HT1080 (cell line): ENCODE results near the gene SPON2. TPM values are rescaled to one million over a fixed set of nuclear protein-coding genes. Genes with fewer than 3 reads are reported as not detected.

Experiments
- DNase-seq: peaks from one replicate; pipeline ENCODE4 v3.0.0-alpha.2; 2015; ENCODE audit warnings: low read depth
- total RNA-seq: library from RNA; depleted of rRNA; stranded (reverse); fragments of >200 nt; shearing (Covaris generic); gene quantifications from 2 replicates; pipeline ENCODE4 v1.2.3, GENCODE V29; 2014

Gene SPON2
- total RNA-seq, 1 experiment from 2014 or later: not detected

GRCh38 chr4:1172971-1173757 is 781 bp upstream of the SPON2 start:
- DNase-seq: no peak

DNA sequence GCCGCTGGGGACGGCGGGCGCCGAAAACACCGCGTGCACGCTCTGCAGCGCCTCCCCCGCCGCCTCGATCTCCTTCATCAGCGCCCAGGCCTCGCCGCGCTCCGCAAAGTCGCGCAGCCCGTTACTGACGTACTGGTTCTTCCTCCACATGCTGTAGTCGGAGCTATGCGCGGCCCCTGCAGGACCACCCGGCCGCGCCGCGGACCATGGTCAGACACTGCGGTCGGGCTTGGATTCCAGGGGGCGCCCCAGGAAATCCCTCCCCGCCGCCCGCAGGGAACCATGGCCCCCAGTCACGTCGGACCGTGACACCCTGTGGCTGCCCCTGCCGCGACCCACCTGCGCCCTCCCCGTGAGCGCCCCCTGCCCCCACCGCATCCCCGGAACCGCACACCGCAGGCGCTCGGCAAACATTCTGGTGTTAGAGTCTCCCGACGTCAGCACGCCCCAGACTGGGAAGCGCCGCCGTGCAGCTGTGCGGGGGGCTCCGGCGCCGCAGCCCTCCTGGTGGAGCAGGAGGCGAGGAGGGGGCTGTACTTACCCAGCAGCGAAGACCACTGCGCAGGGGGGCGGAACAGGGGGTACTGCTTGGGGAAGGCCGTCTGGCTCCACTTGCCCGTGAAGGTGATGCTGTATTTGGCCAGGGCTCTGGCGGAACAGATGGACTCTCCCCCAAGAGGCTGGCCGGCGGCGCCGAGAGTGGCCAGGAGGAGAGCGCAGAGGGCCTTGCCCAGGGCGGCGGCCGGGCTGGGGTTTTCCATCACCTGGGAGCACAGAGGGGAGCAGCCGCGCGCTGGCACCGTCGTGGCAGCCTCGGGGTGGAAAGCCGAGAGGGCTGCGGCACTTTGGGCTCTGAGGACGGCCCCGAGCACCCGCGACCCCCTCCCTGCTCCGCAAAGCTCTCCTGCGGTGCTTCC is 814 bp downstream of the SPON2 start:
- no peak for DNase-seq

- DNase-seq: no peak
These were observed 1.4 kb downstream of the SPON2 start for GRCh38 chr4:1170976-1171310.

DNA sequence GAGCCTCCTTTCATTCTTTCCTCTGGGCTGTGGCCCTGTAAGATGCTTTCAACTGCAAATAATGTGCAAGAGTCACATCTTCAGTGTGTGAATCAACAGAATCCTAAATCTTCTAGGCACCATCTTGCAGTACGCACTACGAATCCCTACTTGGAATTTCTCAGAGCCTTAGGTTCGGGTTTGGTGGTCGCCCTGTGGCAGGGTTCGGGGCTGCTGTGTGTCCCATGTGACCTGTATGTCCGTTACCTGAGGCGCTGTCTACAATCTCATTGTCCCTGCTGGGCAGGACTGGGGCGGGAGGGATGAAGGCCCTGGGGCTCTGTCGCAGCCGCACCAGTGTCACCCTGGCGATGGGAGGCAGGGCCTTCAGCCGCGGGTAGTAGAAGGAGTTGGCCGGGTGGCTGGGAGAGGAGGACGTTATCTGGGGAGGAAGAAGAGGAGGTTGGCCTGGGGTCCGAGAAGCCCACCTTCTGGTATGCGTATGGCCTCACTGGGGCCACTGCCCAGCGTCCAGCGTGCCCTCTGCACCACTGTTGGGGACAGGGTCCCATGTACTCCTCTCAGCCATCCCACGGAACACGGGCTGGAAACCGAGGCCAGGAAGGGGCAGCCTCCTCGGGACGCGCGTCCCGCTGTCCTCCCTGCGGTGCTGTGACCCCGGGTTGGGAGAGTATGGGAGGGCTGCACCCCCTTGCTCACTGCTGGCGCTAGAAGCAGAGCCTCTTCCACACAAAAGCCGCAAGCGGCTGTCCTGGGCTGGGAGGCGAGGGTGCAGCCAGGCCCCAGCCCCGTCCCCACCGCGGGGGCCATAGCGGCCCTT is 2.0 kb downstream of the SPON2 start:
- no peak for DNase-seq

DNA sequence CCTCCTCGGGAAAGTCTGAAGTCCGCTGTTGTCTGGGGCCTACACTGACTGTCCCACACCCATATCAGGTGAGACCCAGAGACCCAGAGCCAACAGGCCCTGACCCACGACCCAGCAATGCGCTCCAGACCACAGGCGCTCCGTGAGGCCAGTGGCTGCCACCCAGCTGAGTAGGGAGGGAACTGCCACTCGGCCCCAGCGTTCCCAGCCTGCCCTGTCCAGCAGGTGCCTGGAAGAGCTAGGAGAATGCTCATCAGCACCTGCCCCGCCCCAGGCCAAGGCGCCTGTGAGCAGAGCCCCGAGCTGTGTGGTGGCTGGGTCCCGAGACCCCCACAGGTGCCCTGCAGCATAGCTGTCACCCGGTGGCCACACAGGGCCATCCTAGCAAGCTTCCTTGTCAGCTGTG is 2.7 kb downstream of the SPON2 start:
- no peak for DNase-seq

DNA sequence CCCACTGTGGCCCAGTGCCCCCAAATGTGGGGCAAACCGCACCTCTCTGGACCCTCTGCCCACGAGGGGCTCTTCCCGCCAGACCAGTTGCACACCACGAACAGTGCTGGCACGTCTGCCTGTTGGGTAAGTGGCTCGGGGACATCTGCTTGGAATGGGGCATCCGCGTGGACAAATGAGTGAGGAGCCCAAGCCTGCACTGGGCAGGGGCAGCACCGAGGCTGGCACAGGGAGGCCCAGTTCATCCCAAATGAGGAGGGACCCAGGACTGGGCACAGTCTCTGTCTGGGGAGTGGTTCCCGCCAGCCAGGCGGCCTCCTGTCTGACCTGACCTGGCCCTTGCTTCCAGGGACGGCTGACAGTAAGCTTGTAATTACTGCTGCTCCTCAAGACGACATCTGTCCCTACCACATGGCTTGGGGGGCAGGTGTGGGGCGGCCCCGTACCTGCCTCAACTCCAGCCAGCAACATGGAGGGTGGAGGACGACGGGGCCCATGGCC is 3.2 kb downstream of the SPON2 start:
- DNase-seq: no peak

DNA sequence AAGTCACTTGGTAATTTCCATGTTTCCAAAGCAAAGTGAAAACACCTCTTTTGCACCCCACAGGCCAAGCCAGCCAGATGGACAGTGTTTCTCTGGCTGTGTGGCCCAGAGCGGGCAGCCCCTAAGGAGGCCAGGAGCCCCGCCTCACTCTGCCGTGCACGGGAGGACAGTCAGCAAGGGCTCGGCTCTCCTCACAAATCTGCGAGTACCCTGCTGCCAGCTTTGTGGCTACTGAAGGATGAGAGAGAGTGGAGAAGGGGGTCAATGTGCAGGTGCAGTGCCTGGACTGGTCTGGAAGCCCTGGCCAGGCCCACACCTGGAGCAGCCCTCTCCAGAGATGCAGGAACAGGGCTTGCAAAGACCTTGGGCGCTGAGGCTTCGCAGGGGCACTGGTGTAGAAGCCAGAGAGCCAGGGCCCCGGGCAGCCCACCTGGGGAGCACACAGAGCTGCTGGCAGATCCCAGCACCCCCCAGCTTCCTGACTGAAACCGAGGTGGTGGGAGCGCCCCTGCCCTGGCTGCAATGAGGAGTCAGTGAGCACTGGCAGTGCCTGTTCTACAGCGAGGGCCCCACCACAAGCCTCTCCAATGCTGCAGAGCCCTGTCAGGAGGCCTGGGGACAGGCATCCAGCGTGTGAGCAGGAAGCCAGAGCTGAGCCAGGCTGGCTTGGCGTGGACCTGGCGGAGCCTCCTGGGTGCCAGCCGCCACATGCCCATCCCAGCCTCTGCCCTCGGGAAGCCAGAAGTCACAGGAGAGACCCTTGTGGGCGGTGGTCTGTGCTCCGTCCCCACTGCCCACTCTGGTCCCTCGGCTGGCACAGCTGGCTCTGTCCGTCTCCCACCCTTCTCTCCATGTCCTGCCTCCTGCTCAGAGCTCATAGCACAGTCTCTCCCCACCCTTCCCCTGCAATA is 3.9 kb downstream of the SPON2 start:
- DNase-seq: no peak

DNA sequence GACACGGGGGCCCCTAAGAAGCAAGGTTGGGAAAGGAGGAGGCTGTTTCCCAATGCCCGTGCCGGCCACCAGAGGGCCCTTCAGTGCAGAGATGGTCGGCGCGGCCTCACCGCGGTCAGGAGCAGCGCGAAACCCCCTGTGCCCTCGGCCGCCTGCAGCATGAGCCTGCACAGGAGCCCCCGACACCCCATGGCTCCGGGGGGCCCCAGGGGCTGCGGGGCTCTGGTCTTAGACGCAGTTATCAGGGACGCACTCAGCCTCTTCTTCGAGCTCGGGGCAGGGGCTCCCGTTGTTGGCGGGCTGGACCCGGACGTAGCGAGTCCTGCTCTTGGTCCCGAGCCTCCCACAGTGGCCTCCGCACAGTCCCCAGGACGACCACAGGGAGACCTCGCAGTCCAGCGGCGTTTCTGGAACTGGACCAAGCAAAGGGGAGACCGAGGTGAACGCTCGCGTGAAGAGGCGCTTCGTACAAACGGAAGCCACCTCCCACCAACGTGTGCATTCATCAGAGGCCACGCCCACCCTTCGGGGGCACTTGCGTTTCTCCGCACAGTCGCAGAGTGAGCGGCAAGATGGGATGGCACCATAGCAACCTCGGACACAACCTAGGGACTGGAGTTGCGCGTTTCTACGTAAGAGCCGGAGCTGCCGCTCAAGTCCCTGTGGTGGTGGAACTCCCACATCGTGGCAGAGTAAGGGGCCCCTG is 5.0 kb downstream of the SPON2 start:
- DNase-seq: peak; percentile 36

GRCh38 chr4:1166509-1167243 is 5.7 kb downstream of the SPON2 start:
- DNase-seq: no peak

DNA sequence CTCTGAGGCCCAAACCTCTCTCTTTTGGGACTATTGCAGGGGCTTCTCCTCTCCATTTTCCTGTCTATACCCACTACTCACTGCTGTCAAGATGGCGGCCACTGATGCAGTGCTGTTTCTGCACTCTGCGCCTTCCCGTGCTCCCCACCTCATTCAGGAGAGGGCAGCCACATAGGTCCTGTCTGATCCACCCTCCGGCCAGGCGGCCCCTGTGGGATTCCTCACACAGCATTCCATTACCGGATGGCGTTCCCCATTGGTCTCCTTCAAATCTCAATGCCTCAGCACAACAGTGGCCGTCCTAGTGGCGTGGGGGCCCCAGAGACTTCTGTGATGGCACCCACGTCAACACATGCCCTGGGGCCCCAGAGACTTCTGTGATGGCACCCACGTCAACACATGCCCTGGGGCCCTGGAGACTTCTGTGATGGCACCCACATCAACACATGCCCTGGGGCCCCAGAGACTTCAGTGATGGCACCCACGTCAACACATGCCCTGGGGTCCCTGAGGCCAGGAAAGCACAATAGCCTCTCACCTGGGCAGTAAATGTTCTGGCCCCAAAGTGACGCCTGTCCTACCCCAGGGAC is 7.3 kb downstream of the SPON2 start:
- DNase-seq: no peak

GRCh38 chr4:1164444-1164843 is 7.9 kb downstream of the SPON2 start:
- no peak for DNase-seq

- no peak for DNase-seq
These were observed 8.3 kb downstream of the SPON2 start for GRCh38 chr4:1164040-1164439.

DNA sequence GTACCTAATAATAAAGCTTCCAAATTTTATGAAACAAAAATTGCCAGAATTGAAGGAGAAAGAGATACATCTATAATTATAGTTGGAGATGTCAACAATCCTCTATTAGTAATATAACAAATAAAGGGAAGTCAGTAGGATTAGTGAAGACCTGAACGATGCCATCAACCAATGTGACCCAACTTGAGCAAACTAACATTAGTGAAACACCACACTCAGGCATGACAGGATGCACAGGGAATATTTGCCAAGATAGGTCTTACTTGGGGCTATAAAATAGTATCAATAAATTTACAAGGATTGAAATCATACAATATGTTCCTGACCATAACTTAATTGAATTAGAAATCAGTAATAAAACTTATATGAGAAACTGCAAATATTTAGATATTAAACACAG is 12.0 kb downstream of the SPON2 start:
- DNase-seq: no peak

- DNase-seq: no peak
These were observed 16.3 kb downstream of the SPON2 start for GRCh38 chr4:1156069-1156468.

- DNase-seq: no peak
These were observed 17.1 kb downstream of the SPON2 start for GRCh38 chr4:1155314-1155713.

GRCh38 chr4:1154523-1155182 is 17.7 kb downstream of the SPON2 start:
- no peak for DNase-seq

GRCh38 chr4:1154126-1154522 is 18.3 kb downstream of the SPON2 start:
- no peak for DNase-seq

DNA sequence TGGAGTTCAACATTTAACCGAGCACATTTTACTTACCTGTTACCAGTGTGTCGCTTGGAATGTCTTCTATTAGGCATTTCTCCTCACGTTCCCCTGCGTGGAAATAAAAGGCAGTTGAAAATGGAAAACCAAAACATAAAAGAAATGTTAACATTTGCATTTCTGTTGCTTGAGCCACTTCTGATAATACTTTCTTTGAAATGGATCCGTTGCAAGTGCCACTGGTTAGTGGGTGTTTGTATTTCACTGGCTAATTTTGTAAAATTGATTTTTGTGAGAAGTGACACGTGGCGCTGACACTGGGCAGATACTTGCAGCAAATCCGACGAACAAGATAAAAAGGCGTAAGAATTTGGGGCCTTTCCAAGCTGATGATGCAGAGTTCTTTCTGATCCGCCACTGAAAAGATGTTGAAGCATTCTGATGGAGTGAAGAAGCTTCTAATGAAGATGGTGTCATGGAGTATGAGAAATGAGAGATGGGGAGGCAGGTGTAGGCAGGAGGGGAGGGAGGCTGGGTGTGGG is 18.8 kb downstream of the SPON2 start:
- DNase-seq: no peak
